Measurements from ENCODE around the gene HMMR. TPM values are rescaled to one million over a fixed set of nuclear protein-coding genes. Genes with fewer than 3 reads are reported as not detected.
"Not testable (repeated sequence)": the region's sequence is repeated elsewhere in the genome, so short reads cannot be mapped to it uniquely, and the experiment has no call there.

Gene HMMR
- total RNA-seq, 4 donors from 2014 or later, result 0.32 to 2.6 (median 1.0) TPM; not detected in 1

- TF ChIP-seq, protein P1, sequence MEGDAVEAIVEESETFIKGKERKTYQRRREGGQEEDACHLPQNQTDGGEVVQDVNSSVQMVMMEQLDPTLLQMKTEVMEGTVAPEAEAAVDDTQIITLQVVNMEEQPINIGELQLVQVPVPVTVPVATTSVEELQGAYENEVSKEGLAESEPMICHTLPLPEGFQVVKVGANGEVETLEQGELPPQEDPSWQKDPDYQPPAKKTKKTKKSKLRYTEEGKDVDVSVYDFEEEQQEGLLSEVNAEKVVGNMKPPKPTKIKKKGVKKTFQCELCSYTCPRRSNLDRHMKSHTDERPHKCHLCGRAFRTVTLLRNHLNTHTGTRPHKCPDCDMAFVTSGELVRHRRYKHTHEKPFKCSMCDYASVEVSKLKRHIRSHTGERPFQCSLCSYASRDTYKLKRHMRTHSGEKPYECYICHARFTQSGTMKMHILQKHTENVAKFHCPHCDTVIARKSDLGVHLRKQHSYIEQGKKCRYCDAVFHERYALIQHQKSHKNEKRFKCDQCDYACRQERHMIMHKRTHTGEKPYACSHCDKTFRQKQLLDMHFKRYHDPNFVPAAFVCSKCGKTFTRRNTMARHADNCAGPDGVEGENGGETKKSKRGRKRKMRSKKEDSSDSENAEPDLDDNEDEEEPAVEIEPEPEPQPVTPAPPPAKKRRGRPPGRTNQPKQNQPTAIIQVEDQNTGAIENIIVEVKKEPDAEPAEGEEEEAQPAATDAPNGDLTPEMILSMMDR (IDR thresholded peaks at IDR 0.05), result no peak
- DNase-seq (ENCODE audit: low spot score), result no peak
- no peak for ATAC-seq (ENCODE audit: low FRiP score)
Observed at GRCh38 chr5:163531272-163531671, 70.8 kb downstream of the HMMR start.

GRCh38 chr5:163532171-163533084 lies 72.0 kb downstream of the HMMR start:
- TF ChIP-seq, protein P1 (IDR thresholded peaks at IDR 0.05), result no peak

GRCh38 chr5:163533223-163533622 lies 72.8 kb downstream of the HMMR start:
- ATAC-seq (ENCODE audit: low FRiP score), result no peak
- TF ChIP-seq, protein P1 (IDR thresholded peaks at IDR 0.05), result no peak
- no peak for DNase-seq (ENCODE audit: low spot score)

More at GRCh38 chr5:163532171-163533084, 72.0 kb downstream of the HMMR start:
- no peak for ATAC-seq (ENCODE audit: low FRiP score)
- DNase-seq (ENCODE audit: low spot score), result no peak

DNA sequence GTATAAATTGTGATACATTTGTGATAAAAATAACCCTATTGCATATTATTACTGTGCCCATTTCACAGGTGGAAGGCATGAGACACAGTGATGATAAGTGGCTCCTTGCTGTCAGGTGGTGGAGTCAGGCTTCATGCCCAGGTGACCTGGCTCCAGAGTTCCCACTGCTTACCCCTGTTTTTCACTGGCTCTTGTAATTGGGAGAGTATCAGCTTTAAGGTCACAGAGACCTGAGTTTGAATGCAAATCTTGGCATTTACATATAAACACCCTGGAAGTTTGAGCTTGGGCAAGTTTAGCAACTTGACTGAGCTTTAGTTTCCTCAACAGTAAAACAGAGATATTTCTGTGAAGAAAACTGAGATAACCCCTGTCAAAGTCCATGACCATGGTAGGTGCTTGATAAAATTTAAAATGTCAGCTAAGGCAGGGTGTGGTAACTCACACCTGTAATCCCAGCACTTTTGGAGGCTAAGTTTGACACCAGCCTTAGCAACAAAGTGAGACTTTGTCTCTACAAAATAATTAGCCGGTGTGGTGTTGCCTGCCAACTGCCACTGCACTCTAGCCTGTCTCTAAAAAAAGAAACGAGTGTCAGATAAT lies 74.2 kb downstream of the HMMR start:
- no peak for ATAC-seq (ENCODE audit: low FRiP score)
- TF ChIP-seq, protein P1 (IDR thresholded peaks at IDR 0.05), result no peak
- DNase-seq (ENCODE audit: low spot score), result no peak

GRCh38 chr5:163535290-163535689 lies 74.9 kb downstream of the HMMR start:
- no peak for DNase-seq (ENCODE audit: low spot score)
- ATAC-seq (ENCODE audit: low FRiP score), result no peak
- TF ChIP-seq, protein P1 (IDR thresholded peaks at IDR 0.05), result no peak

GRCh38 chr5:163536442-163536841 lies 76.0 kb downstream of the HMMR start:
- DNase-seq (ENCODE audit: low spot score); ATAC-seq (ENCODE audit: low FRiP score): not testable (repeated sequence)

GRCh38 chr5:163540696-163541095 lies 80.3 kb downstream of the HMMR start:
- ATAC-seq (ENCODE audit: low FRiP score) (no peak), DNase-seq (ENCODE audit: low spot score) (no peak)
- TF ChIP-seq, protein P1 (IDR thresholded peaks at IDR 0.05), result no peak

Small RNAs within 50 kb of the gene (small RNA-seq; reads per million reads assigned to genes)
- gene AC008723.1, result not detected

Other genes with a start within 250 kb of the HMMR start
- 100 to 1,000 TPM in 2 of 4 donors, 10 to 100 TPM in 2; 76.1 to 132 (median 106) TPM for gene CCNG1, start 23.0 kb upstream of the HMMR start, total RNA-seq
- gene NUDCD2, start 530 bp upstream of the HMMR start, total RNA-seq, result 1 to 10 TPM; 5.2 to 9.8 (median 5.9) TPM
- 10 to 100 TPM; 25.7 to 55.0 (median 41.3) TPM for gene MAT2B, start 45.0 kb downstream of the HMMR start, total RNA-seq